NCI-H748 treated with DMSO at 0.1 percent for 48 hours (cell line): ENCODE results near the gene KLB.
"Not testable (repeated sequence)": the region's sequence is repeated elsewhere in the genome, so short reads cannot be mapped to it uniquely, and the experiment has no call there.

Experiments used
- DNase-seq: peaks from one replicate; lab custom pipeline; 2025; lab: John Stamatoyannopoulos, UW

The KLB gene

DNA sequence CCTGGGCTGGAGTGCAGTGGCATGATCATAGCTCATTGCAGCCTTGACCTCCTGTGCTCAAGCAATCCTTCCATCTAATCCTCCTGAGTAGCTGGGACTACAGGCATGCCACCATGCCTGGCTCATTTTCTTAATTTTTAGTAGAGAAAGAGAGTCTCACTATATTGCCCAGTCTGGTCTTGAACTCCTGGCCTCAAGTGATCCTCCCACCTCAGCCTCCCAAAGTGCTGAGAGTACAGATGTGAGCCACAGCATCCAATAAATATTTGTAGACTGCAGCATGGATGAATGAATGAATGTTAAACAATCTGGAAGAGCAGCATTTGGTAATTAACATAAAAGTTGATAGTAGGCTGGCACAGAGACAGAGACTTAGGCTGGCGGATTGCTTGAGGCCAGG lies 20.0 kb downstream of the KLB start:
- DNase-seq = no peak

DNA sequence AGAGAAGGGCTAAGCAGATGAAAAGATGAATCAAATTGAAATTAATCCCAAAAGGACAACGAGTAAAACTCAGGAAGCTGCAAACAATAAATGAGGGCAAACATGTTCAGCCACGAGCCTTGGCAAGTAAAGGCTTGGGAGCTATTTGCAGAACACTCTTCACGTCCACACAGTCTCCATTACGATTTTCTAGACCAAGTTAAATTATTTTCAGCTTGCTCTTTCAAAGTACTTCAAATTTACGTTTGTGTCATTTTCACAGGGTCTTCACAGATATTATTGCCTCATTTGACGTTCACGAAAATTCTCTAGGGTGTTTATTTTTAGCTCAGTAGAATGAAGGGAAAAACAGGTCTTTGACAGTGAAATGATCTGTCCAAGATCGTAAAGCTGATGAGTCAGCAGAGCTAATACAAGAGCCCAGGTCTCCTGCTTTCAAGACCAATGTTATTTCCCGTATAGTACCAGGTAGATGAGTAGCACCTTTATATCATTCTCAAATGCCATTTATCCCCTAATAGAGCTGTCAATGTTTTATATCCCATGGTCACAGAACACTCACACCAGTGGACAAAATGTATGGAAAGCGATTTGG lies 20.9 kb downstream of the KLB start:
- no peak for DNase-seq

DNA sequence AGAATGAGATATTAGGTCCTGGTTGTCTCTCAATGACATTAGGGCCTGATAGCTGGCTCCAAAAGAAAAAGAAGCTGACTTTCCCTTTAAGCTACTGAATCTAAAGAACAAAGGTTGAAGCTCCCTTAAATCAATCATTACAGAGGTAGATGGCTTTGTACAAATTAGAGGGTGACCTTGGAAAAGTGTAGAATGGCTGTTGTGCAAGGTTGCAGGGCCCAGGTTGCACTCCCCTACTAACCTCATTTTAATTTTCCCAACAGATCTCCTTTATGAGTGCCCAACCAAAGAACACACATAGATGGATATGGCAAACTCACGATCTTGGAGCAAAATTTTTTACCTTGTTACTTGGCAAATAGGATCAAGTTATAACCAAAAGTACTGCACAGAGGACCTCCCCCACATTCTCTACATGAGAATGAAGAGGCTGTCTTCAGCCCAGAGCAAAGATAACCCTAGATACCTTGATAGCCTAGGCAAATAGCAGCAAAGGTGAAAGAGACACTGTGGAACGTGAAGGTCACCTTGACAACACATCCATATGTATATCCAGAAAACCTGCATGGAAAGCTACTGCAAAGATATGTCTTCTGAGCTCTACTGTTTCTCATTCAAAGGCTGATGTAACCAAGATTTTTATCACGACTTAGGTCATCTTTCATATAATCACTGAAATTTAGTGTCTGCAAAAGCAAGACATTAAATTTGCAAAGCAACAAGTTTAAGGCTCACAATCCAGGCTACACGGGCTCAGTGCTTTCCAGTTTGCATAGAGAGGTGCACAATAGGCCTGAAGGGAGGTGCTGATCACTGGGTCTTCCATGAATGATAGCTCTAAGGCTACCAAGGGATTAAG lies 23.0 kb downstream of the KLB start:
- no peak for DNase-seq

DNA sequence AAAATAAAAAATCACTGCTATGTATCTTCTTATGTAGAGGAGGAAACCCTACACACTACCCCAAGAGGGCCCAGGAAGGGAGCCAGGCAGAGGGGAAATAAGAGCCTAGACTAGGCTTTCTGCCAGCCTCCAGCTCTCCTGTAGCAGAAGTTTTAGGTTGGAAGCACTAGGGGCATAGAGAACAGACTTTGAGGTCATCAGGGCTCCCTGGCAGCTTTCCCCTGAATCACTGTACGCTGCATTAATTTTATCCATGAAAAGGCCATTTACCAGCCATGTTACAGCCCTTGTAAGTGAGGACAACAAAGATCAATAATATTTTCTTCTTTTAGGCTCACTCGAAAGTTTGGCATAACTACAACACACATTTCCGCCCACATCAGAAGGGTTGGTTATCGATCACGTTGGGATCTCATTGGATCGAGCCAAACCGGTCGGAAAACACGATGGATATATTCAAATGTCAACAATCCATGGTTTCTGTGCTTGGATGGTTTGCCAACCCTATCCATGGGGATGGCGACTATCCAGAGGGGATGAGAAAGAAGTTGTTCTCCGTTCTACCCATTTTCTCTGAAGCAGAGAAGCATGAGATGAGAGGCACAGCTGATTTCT lies 27.3 kb downstream of the KLB start:
- no peak for DNase-seq

DNA sequence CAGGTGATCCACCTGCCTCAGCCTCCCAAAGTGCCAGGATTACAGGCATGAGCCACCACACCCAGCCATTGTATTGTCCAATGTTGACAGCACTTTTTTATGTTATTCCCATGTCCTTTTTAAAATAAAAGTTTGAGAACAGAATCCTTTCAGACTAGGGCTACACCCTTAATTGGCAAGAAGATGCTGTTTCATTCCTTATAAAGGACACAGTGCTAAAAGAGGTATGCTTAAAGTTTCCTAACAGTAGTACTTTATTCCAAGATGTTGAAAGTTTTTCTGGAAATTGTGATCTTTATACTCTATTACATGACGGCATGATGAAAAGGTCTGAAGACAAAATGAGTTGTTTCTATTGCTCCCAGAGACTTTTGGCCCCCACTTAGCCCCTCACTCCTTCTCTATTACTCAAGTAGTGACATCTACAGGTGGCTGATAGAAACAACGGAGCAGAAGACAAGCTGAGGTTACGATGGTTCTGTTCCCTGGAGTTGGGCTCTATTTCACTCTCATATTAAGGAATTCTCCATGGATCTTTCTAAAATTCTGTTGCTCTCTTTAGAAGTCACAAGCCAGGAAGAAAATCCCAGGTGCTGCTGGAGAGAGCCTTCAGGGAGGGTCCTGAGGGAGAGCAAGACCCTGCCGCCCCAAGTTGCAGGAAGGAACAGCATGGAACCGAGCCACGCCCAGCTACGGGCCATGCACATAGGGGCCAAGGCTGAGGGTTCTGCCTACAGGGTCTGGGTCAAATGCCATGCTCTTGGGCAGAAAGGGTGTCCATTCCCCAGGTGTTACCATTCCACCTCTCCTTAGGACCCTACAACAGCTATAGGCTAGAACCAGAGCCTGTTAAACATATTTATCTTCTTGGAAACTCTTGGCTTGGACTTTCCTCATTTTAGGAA lies 29.2 kb downstream of the KLB start:
- DNase-seq = no peak

- DNase-seq = no peak
Measured at GRCh38 chr4:39441593-39441992, 34.9 kb downstream of the KLB start.

DNA sequence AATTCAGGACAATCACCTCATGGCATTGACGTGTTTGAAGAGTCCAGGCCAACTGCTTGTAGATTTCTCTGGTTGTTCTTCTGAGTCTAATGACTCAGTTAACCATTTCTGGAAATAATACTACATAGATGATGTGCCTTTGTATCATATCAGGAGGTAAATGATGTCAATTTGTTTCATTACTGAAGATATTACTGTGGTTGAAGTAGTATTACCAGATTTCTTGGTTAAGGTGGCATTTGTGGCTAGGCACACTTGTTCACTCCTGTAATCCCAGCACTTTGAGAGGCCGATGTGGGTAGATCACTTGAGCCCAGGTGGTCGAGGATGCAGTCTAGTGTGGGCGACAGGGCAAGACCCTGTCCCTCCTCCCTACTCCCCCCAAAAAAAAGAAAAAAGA lies 36.3 kb downstream of the KLB start:
- DNase-seq = no peak

DNA sequence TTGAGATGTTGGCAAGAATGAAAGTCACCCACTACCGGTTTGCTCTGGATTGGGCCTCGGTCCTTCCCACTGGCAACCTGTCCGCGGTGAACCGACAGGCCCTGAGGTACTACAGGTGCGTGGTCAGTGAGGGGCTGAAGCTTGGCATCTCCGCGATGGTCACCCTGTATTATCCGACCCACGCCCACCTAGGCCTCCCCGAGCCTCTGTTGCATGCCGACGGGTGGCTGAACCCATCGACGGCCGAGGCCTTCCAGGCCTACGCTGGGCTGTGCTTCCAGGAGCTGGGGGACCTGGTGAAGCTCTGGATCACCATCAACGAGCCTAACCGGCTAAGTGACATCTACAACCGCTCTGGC lies 39.7 kb downstream of the KLB start:
- DNase-seq = no peak

- DNase-seq = peak; percentile 7
Measured at GRCh38 chr4:39446842-39447573, 40.3 kb downstream of the KLB start.

DNA sequence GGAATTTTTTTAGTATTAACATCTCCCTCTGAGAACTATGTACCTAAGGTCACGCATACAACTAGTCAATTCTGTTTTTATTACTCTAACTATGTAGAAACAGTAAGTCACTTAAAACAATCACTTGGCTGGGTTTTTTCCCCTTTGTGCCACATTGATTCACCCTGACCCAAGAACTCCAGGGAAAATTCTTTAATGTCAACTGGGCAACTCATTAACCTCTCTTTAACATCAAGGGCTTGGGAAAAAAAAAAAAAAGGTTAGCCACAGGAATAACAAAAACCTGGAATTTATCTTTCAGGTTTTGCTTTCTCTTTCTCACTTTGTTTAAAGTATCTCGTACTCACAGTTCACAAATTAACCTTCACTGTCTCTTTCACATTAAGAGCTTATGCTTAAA lies 43.9 kb downstream of the KLB start:
- no peak for DNase-seq

- DNase-seq = no peak
Measured at GRCh38 chr4:39451423-39452023, 44.8 kb downstream of the KLB start.

GRCh38 chr4:39452153-39452859 lies 45.6 kb downstream of the KLB start:
- no peak for DNase-seq

DNA sequence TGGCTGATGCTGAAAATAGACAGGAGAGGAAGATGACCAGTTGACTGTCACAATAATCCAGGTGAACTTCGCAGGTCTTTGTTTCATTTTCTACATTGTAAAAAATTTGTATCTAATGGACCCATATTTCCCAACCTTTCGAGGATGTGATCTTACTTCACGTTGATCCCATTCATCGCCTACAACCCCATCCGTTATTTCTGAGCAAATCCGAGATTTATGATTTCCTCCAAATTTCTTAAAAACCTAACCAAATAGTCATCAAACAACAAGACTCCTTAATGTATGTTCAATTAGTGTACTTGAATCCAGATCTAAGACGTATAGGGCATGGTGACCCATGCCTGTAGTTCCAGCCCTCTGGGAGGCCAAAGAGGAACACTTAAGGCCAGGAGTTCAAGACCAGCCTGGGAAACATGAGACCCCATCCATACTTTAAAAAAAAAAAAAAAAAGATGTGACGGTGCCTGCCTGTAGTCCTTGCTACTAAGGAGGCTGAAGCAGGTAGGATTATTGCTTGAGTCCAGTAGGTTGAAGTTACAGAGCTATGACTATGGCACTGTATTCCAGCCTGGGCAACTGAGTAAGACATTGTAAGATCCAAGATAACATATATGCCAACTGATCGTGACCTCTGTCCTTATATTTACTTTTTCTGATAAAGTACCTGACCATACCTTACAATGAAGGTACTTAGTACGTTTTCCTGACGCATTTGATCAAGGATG lies 46.3 kb downstream of the KLB start:
- no peak for DNase-seq

GRCh38 chr4:39453738-39454137 lies 47.0 kb downstream of the KLB start:
- no peak for DNase-seq

GRCh38 chr4:39455486-39455885 lies 48.8 kb downstream of the KLB start:
- DNase-seq = no peak

GRCh38 chr4:39456946-39457763 lies 50.4 kb downstream of the KLB start:
- DNase-seq = no peak

- not testable (repeated sequence) for DNase-seq
Measured at GRCh38 chr4:39458161-39458504, 51.4 kb downstream of the KLB start.

DNA sequence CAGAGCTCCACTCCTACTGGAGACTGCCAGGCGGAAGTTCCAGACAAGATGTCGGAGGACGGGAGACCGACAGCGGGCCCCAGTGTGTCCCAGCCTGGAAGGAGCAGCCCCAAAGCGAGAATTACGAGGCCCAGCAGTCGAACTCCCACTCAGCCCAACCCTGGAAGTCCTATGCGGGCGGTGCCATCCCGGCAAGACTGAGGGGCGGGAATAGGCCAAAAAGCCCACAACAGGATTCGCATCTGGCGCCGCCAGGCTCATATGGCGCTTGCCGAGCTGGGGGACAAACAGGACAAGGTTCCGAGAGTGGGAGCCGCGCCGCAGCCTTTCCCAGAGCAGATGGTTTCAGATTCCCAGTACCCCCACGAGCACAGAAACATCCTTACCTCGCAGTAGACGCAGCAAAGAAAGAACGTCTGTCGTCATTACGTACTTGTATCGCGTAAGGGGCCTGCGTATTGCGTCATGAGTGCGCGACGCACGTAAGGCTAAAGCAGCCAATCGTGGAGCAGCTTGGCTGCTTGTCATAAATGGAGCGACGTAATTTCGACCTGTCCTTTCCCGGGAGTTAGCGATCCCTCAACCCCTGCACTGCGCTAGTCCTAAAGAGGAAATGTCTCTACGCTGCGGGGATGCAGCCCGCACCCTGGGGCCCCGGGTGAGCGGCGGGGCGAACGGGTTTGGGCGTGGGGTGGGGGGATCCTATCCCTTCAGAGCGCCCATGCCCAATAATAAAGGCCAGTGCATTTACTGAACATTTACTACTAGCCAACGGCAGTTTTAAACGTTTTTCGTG lies 52.0 kb downstream of the KLB start, which contains the start of the genes LIAS and RPL9:
Gene LIAS, plus strand, starts transcription at position 552 of the 796 bp plus-strand sequence. Its CDS starts 62 bp downstream, at position 614.
Gene RPL9, minus strand, starts transcription at position 418 of the 796 bp plus-strand sequence. CDS start 483 bp downstream, outside the sequence.
- peak; percentile 91 for DNase-seq
